Keratinocyte (primary cell): ENCODE measurements around the gene SDCCAG8. TPM values are rescaled to one million over a fixed set of nuclear protein-coding genes. Genes with fewer than 3 reads are reported as not detected.

ENCODE experiments used
- DNase-seq: peaks from one replicate; pipeline ENCODE4 v3.0.0-alpha.2; 2011; ENCODE audit warnings: low read depth, missing footprints, low spot score
- FAIRE-seq: peaks from 2 replicates; lab custom pipeline; 2011; peaks lifted over from hg19 to GRCh38; lab: Jason Lieb, UNC
- H2AFZ ChIP-seq: 2 replicates; pipeline ENCODE4 v1.6.0; 2012; ENCODE audit warnings: low read length, control low read depth, inconsistent platforms; ENCODE audit not compliant: control insufficient read depth
- H3K27ac ChIP-seq: 2 replicates; pipeline ENCODE4 v1.5.1; 2011; ENCODE audit warnings: low read length; ENCODE audit not compliant: control insufficient read depth, insufficient read depth
- H3K27me3 ChIP-seq: 3 replicates; pipeline ENCODE4 v1.6.0; 2011; ENCODE audit warnings: low read length; ENCODE audit not compliant: control insufficient read depth, insufficient read depth; ENCODE audit errors: extremely low read depth
- H3K36me3 ChIP-seq, 2 experiments: 2 replicates in 1 of 2; 3 replicates in 1 of 2; pipeline ENCODE4 v1.5.1; 2011; ENCODE audit warnings: low read length in 2 of 2, mild to moderate bottlenecking in 1 of 2; ENCODE audit not compliant: control insufficient read depth in 2 of 2, insufficient read depth in 2 of 2; ENCODE audit errors: extremely low read depth in 1 of 2
- H3K4me1 ChIP-seq: 3 replicates; pipeline ENCODE4 v1.5.1; 2011; ENCODE audit warnings: low read length; ENCODE audit not compliant: control insufficient read depth, insufficient read depth; ENCODE audit errors: extremely low read depth
- H3K4me2 ChIP-seq: 3 replicates; pipeline ENCODE4 v1.6.0; 2011; ENCODE audit warnings: low read depth, low read length; ENCODE audit not compliant: control insufficient read depth, insufficient read depth; ENCODE audit errors: extremely low read depth
- H3K4me3 ChIP-seq, 3 experiments: fragments of 200-600 bp in 1 of 3; sonication (generic) in 1 of 3; 2 replicates in 2 of 3; 3 replicates in 1 of 3; pipeline ENCODE4 v1.5.1; 2011 to 2016; ENCODE audit warnings: low read length in 3 of 3, mild to moderate bottlenecking in 3 of 3, control low read depth in 2 of 3, inconsistent platforms in 1 of 3, low read depth in 1 of 3, mixed read lengths in 1 of 3, mixed run types in 1 of 3, moderate library complexity in 1 of 3; ENCODE audit not compliant: control insufficient read depth in 2 of 3, insufficient read depth in 2 of 3; ENCODE audit errors: extremely low read depth in 1 of 3
- H3K79me2 ChIP-seq: 2 replicates; pipeline ENCODE4 v1.6.0; 2012; ENCODE audit warnings: low read length; ENCODE audit not compliant: control insufficient read depth, insufficient read depth
- H3K9ac ChIP-seq: 3 replicates; pipeline ENCODE4 v1.6.0; 2011; ENCODE audit warnings: low read length; ENCODE audit not compliant: control insufficient read depth, insufficient read depth; ENCODE audit errors: extremely low read depth
- H3K9me1 ChIP-seq: 3 replicates; pipeline ENCODE4 v1.6.0; 2011; ENCODE audit warnings: low read length; ENCODE audit not compliant: control insufficient read depth, insufficient read depth; ENCODE audit errors: extremely low read depth
- H3K9me3 ChIP-seq: 2 replicates; pipeline ENCODE4 v1.5.1; 2012; ENCODE audit warnings: low read depth, low read length; ENCODE audit not compliant: control insufficient read depth
- H4K20me1 ChIP-seq: 3 replicates; pipeline ENCODE4 v1.6.0; 2011; ENCODE audit warnings: low read length; ENCODE audit not compliant: control insufficient read depth, insufficient read depth; ENCODE audit errors: extremely low read depth
- EZH2 ChIP-seq: IDR thresholded peaks from one replicate; pipeline ENCODE4 v1.6.1; 2012; ENCODE audit warnings: inconsistent platforms, mild to moderate bottlenecking, low read length, moderate library complexity
- dilution Hi-C: fragments of 300-500 bp; cut with MboI; formaldehyde crosslinking; loops from one replicate; pipeline ENCODE4 v1.7.0; 2020; ENCODE audit warnings: low sequenced_read_pairs; ENCODE audit not compliant: extremely low pct_ligation_motif_present
- polyA plus RNA-seq, 5 experiments: library from polyadenylated mRNA; depleted of rRNA in 3 of 5; stranded (reverse) in 3 of 5; stranded (forward) in 1 of 5; unstranded in 1 of 5; fragments of >200 nt; gene quantifications; 1 replicate in 1 of 5; 2 replicates in 3 of 5; 3 replicates in 1 of 5; pipeline versions ENCODE4 v1.2.1 to v1.2.3, GENCODE V29; 2011 to 2012; ENCODE audit warnings: missing spikeins in 2 of 5, low read depth in 1 of 5, low replicate concordance in 1 of 5
- TF ChIP-seq, protein P1 (sequence below), 3 experiments: IDR thresholded peaks in 1 of 3; conservative IDR thresholded peaks in 1 of 3; optimal IDR thresholded peaks in 1 of 3; 2 replicates in 2 of 3; 3 replicates in 1 of 3; pipeline versions ENCODE3 to v1.5.1; 2011; ENCODE audit warnings: low read length in 3 of 3, mild to moderate bottlenecking in 3 of 3, moderate library complexity in 2 of 3, control low read depth in 1 of 3, inconsistent platforms in 1 of 3; ENCODE audit not compliant: insufficient read depth in 2 of 3; ENCODE audit errors: extremely low read depth in 1 of 3

Gene SDCCAG8
- polyA plus RNA-seq, 1 donor (not counting 4 experiments of a cell fraction or from before 2014, with no cell fraction given) = 61.6 TPM

DNA sequence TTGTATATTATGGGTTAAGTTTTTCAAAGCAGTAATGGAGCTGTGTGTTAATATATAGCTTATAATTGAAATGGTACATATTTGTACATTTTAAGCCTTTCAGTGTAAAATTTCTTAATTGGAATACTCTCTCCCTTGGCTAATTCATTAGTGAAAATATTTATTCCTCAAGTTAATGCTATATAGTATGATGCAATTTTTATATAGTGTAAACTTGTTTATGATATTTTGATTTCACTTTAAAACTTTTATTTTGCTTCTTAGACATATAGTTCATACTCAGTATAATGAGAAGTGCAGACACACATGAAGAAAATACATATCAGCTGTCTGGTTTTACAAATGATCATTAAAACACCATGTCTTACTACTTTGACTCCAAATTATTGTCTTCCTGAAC lies 140.6 kb downstream of the SDCCAG8 start:
- Histone ChIP-seq H3K27me3 (no peaks in the 10 kb centered on the region), H4K20me1 (no peaks in the 10 kb centered on the region), H2AFZ (no peak overlapping the region), H3K4me3 (no peak overlapping the region), H3K27ac (no peak overlapping the region), H3K9me1 (no peaks in the 10 kb centered on the region), H3K79me2 (no peaks in the 10 kb centered on the region), H3K4me1 (no peaks in the 10 kb centered on the region), H3K9ac (no peak overlapping the region), H3K9me3 (no peaks in the 10 kb centered on the region), H3K4me2 (no peak overlapping the region), H3K36me3 (no peaks in the 10 kb centered on the region)
- TF ChIP-seq, protein P1, sequence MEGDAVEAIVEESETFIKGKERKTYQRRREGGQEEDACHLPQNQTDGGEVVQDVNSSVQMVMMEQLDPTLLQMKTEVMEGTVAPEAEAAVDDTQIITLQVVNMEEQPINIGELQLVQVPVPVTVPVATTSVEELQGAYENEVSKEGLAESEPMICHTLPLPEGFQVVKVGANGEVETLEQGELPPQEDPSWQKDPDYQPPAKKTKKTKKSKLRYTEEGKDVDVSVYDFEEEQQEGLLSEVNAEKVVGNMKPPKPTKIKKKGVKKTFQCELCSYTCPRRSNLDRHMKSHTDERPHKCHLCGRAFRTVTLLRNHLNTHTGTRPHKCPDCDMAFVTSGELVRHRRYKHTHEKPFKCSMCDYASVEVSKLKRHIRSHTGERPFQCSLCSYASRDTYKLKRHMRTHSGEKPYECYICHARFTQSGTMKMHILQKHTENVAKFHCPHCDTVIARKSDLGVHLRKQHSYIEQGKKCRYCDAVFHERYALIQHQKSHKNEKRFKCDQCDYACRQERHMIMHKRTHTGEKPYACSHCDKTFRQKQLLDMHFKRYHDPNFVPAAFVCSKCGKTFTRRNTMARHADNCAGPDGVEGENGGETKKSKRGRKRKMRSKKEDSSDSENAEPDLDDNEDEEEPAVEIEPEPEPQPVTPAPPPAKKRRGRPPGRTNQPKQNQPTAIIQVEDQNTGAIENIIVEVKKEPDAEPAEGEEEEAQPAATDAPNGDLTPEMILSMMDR (optimal IDR thresholded peaks at IDR 0.05 in 1 of 3, IDR thresholded peaks at IDR 0.05 in 1 of 3, conservative IDR thresholded peaks at IDR 0.05 in 1 of 3; ENCODE audit: extremely low read depth in 1 of 3, insufficient read depth in 2 of 3, low read length in 3 of 3) = no peak
- TF ChIP-seq EZH2 = no peak
- FAIRE-seq (no peak), DNase-seq (no peak)
- dilution Hi-C loops = no loop called here

DNA sequence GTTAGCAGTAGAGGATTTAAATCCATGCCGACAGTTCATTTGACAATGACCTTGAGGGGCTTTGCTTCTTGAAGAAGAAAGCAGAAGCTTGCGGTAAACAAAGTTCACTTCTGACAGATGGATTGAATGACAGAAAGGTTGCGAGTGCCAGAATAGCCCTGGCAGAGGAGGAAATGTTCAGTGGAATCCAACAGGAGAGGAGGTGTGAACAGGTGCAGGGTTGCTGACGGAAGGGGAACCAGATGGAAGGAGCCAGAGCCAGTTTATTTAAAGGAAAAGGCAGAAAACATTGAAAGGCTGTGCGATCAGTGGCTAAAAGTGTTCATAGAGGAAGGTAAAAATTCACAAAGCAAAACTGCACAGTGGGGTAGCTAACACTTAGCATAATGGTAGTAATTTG lies 141.0 kb downstream of the SDCCAG8 start:
- no peak for TF ChIP-seq EZH2
- TF ChIP-seq, protein P1 (optimal IDR thresholded peaks at IDR 0.05 in 1 of 3, IDR thresholded peaks at IDR 0.05 in 1 of 3, conservative IDR thresholded peaks at IDR 0.05 in 1 of 3; ENCODE audit: extremely low read depth in 1 of 3, insufficient read depth in 2 of 3, low read length in 3 of 3) = no peak
- Histone ChIP-seq H3K9me3 (no peaks in the 10 kb centered on the region), H2AFZ (no peak overlapping the region), H3K4me1 (no peaks in the 10 kb centered on the region), H3K4me2 (no peak overlapping the region), H3K4me3 (no peak overlapping the region), H3K9me1 (no peaks in the 10 kb centered on the region), H3K27me3 (no peaks in the 10 kb centered on the region), H3K79me2 (no peaks in the 10 kb centered on the region), H4K20me1 (no peaks in the 10 kb centered on the region), H3K27ac (no peak overlapping the region), H3K9ac (no peak overlapping the region), H3K36me3 (no peaks in the 10 kb centered on the region)
- dilution Hi-C loops = no loop called here
- FAIRE-seq (no peak), DNase-seq (no peak)
